ENCODE data around the gene ERC2. TPM values are rescaled to one million over a fixed set of nuclear protein-coding genes. Genes with fewer than 3 reads are reported as not detected.

The ERC2 gene
- polyA plus RNA-seq, 3 donors: not detected

DNA sequence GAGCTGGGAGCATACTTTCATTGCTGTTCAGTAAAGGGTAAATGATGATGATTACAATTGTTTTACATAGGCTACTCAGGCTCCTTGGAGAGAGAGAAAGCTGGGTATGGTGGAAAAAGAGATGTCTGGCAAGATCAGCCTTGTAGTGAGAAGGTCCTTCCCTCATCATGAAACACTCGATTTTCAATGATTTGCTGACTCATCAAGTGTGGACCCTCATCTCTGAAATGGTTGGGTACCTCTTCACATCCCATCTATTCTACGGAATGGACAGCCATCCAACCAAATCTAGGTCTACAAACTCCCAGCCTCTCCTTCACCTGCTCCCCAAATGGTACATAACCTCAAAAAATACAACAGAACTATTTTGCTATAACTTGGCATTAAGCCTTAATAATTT is 610.6 kb downstream of the ERC2 start:
- WGBS (ENCODE audit: insufficient coverage): 67% methylated on average over 1 of the region's 2 CpGs
- Histone ChIP-seq H2AFZ (ENCODE audit: insufficient read depth, low read depth, low read length, poor library complexity, severe bottlenecking) (no peak overlapping the region), H4K20me1 (ENCODE audit: insufficient read depth, low read length) (no peaks in the 10 kb centered on the region), H3K4me2 (replicated peaks; ENCODE audit: extremely low read depth, low read length, poor library complexity, severe bottlenecking) (no peak overlapping the region), H3K27ac (ENCODE audit: low read depth in 1 of 2, low read length in 2 of 2) (no peak overlapping the region), H3K9me3 (replicated peaks in 1 of 2; ENCODE audit: control insufficient read depth in 1 of 2, insufficient read depth in 1 of 2, low read length in 2 of 2) (no peaks in the 10 kb centered on the region), H3K4me3 (replicated peaks in 1 of 3; ENCODE audit: low read depth in 2 of 3, low read length in 3 of 3) (no peak overlapping the region), H3K4me1 (ENCODE audit: control insufficient read depth in 1 of 2, insufficient read depth in 2 of 2, low read length in 2 of 2) (no peaks in the 10 kb centered on the region), H3K79me2 (ENCODE audit: insufficient read depth, low read length) (no peaks in the 10 kb centered on the region), H3K36me3 (replicated peaks in 1 of 2; ENCODE audit: control insufficient read depth in 1 of 2, insufficient read depth in 2 of 2, low read length in 2 of 2) (no peaks in the 10 kb centered on the region), H3K27me3 (ENCODE audit: control insufficient read depth in 2 of 2, insufficient read depth in 2 of 2, low read length in 2 of 2) (no peaks in the 10 kb centered on the region), H3K9ac (ENCODE audit: insufficient read depth, low read length, poor library complexity, severe bottlenecking) (no peak overlapping the region)
- Mint-ChIP-seq H3K4me1 (no peaks in the 10 kb centered on the region), H3K27me3 (ENCODE audit: low read depth in 3 of 3) (peaks cover 0 to 1% (median 0%) of the 10 kb centered on the region in 3 donors), H3K27ac (no peak overlapping the region), H3K9me3 (peaks cover 0 to 8% (median 0%) of the 10 kb centered on the region in 7 donors), H3K36me3 (no peaks in the 10 kb centered on the region), H3K4me3 (no peak overlapping the region)
- TF ChIP-seq, protein P1, sequence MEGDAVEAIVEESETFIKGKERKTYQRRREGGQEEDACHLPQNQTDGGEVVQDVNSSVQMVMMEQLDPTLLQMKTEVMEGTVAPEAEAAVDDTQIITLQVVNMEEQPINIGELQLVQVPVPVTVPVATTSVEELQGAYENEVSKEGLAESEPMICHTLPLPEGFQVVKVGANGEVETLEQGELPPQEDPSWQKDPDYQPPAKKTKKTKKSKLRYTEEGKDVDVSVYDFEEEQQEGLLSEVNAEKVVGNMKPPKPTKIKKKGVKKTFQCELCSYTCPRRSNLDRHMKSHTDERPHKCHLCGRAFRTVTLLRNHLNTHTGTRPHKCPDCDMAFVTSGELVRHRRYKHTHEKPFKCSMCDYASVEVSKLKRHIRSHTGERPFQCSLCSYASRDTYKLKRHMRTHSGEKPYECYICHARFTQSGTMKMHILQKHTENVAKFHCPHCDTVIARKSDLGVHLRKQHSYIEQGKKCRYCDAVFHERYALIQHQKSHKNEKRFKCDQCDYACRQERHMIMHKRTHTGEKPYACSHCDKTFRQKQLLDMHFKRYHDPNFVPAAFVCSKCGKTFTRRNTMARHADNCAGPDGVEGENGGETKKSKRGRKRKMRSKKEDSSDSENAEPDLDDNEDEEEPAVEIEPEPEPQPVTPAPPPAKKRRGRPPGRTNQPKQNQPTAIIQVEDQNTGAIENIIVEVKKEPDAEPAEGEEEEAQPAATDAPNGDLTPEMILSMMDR (IDR thresholded peaks at IDR 0.05): no peak
- intact Hi-C loops (cut with micrococcal nuclease): no loop called here
- no peak for DNase-seq

DNA sequence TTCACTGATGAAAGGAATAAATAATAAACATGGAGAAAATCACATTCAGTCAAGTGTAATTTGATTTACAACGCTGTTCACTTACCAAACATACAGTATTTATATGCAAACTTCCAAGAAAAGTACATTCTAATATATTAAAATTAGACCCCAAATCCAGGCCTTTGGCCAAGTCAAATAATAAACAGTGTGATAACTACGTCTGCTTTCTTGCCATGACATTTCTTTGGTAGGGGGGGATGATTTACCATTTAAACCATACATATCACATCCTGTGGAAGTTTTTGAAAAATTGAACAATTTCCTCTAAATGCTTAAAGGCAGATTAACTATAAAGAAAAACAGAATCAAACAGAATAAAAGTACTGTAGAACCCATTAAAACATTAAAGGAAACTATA is 613.0 kb downstream of the ERC2 start:
- H3K27me3 ChIP-seq (ENCODE audit: control insufficient read depth in 2 of 2, insufficient read depth in 2 of 2, low read length in 2 of 2): no peaks in the 10 kb centered on the region
- peaks cover 0 to 1% (median 0%) of the 10 kb centered on the region in 3 donors for H3K27me3 Mint-ChIP-seq (ENCODE audit: low read depth in 3 of 3)
- no peaks in the 10 kb centered on the region for H3K4me1 ChIP-seq (ENCODE audit: control insufficient read depth in 1 of 2, insufficient read depth in 2 of 2, low read length in 2 of 2)
- H3K9me3 Mint-ChIP-seq: peaks cover 0 to 12% (median 1%) of the 10 kb centered on the region in 7 donors
- no peaks in the 10 kb centered on the region for H4K20me1 ChIP-seq (ENCODE audit: insufficient read depth, low read length)
- H3K79me2 ChIP-seq (ENCODE audit: insufficient read depth, low read length): no peaks in the 10 kb centered on the region
- no CpG with 5 or more reads among the region's 2 CpGs for WGBS (ENCODE audit: insufficient coverage)
- intact Hi-C loops (cut with micrococcal nuclease): no loop called here
- H3K36me3 ChIP-seq (replicated peaks in 1 of 2; ENCODE audit: control insufficient read depth in 1 of 2, insufficient read depth in 2 of 2, low read length in 2 of 2): no peaks in the 10 kb centered on the region
- H3K4me3 Mint-ChIP-seq: no peak overlapping the region
- no peaks in the 10 kb centered on the region for H3K9me3 ChIP-seq (replicated peaks in 1 of 2; ENCODE audit: control insufficient read depth in 1 of 2, insufficient read depth in 1 of 2, low read length in 2 of 2)
- no peak overlapping the region for H2AFZ ChIP-seq (ENCODE audit: insufficient read depth, low read depth, low read length, poor library complexity, severe bottlenecking)
- TF ChIP-seq, protein P1 (IDR thresholded peaks at IDR 0.05): no peak
- H3K4me1 Mint-ChIP-seq: no peaks in the 10 kb centered on the region
- no peak overlapping the region for H3K27ac ChIP-seq (ENCODE audit: low read depth in 1 of 2, low read length in 2 of 2)
- H3K9ac ChIP-seq (ENCODE audit: insufficient read depth, low read length, poor library complexity, severe bottlenecking): no peak overlapping the region
- no peak overlapping the region for H3K4me2 ChIP-seq (replicated peaks; ENCODE audit: extremely low read depth, low read length, poor library complexity, severe bottlenecking)
- DNase-seq: no peak
- no peaks in the 10 kb centered on the region for H3K36me3 Mint-ChIP-seq
- H3K27ac Mint-ChIP-seq: no peak overlapping the region
- H3K4me3 ChIP-seq (replicated peaks in 1 of 3; ENCODE audit: low read depth in 2 of 3, low read length in 3 of 3): no peak overlapping the region

All from CD14-positive monocyte (primary cell).